HG03442 (cell line): ENCODE results near the gene EPO.

Experiments
- ATAC-seq: cut with Tn5 transposase; IDR thresholded peaks from one replicate; pipeline ENCODE4 v1.9.1; 2021; ENCODE audit warnings: mild to moderate bottlenecking, moderate library complexity; ENCODE audit not compliant: unreplicated experiment

Gene EPO

DNA sequence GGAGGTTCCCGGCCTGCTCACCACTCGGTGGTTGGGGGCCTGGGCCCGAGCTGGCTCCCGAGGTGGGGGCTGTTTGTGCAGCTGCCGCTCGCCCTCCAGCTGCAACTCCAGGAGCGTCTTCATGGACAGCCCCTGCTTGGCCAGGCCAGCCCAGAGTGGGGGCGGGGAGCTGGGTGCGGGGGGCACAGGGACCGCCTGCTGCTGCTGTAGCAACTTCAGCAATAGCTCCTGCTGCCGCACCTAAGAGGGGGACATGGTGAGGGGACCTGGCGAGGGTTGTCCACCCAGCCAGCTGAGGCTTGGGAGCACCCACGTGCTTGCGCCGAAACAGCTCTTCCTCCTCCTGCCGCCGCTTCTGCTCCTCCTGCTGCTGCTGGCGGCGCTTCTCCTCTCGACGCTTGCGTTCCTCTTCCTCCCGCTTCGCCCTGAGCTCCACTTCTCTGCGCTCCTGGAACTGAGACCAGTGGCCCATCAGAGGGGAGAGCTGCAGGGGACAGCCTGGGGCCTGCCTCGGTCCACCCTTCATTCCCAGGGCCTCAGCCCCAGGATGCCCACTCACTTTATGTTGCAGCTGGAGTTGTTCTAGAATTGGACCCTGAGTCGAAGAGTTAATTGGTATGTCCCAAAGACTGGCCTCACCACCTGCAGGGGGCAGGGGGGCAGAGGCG is 37.1 kb upstream of the EPO start:
- ATAC-seq = no peak

- no peak for ATAC-seq
Measured at GRCh38 chr7:100683659-100684533, 36.4 kb upstream of the EPO start.

- ATAC-seq = no peak
Measured at GRCh38 chr7:100684534-100685042, 35.7 kb upstream of the EPO start.

DNA sequence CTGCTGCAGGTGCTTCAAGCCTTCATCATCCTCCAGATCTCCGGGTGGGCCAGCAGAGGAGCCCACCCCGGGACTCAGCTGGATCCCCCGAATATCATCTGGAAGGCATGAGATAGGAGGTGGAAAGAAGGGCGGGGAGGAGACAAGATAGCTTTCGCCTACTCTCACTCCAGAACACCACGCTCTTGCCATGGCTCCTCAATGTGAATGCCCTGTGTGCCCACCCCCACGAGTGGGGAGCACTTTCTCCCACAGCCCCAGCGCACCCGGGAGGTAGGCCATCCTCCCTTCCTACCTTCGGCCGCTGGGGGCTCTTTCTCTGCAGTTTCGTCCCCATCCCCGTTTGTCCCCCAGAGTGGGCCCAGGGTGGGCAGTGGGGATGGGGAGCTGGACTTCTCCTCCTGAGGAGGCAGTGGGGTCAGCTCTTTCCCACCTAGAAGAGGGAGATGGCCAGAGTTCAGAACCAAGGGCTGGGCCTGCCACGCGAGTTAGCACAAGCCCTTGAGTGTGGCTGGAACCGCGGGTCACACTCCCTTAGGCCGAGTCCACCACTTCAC is 35.1 kb upstream of the EPO start:
- no peak for ATAC-seq

DNA sequence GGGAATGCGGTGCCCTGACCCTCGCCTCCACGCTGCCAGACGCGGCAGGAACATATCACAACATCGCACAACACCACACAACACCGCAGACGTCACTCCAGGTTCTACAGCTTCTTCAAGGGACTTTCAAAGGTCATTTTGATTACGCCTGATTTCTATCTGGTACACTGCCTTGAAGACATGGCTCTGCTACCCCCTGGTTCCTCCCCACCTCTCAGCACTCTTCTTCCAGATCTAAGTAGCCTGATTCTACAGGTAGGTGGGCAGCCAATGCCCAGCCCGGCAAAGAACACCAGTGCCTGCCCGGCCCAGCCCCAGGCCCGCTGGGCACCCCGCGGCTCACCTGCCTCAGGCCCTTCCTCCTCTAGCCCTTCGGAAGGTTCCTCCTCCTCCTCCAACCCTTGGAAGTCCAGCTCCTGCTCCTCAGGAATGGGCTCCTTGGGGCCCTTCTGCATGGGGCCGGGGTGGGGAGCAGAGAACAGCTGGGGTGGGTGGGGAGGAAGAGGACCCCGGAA is 34.6 kb upstream of the EPO start:
- no peak for ATAC-seq

GRCh38 chr7:100686201-100686821 is 34.0 kb upstream of the EPO start:
- ATAC-seq = no peak

DNA sequence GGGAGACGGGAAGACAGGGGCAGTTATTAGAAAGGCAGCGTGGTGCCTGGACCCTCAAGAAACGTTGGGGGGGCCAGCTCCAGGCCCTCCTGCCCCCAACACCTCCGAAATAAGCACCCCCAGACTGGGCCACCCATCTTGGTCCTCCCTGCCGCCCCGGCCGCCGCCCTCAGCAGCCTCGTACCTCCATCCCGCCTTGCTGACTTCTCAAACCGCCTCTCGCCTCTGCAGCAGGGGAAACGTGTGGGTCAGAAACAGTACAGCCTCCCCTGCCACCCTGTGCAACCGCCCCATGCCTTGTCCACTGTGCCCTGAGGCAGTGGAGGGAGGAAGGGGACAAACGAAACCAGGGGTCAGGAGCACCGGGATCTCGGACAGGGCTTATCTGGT is 33.5 kb upstream of the EPO start:
- no peak for ATAC-seq

DNA sequence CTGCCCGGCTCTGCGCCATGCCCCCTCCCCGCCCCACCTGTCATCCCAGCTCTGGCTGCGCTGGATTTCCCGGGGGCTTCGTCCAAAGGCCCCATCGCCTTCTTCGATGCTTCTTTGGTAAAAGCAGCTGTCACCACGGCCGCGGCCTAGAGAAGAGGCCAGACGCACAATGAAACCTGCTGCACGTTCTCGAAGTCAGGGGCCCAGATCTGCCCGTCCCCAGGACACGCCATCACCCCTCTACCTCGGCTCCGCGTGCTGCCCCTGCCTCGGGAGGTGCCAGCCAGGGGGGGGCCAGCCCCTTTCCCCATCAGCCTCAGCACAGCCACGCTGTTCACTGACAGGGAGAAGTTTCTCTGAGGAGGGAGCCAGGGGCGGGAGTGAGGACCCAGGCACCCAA is 33.0 kb upstream of the EPO start:
- ATAC-seq = no peak

DNA sequence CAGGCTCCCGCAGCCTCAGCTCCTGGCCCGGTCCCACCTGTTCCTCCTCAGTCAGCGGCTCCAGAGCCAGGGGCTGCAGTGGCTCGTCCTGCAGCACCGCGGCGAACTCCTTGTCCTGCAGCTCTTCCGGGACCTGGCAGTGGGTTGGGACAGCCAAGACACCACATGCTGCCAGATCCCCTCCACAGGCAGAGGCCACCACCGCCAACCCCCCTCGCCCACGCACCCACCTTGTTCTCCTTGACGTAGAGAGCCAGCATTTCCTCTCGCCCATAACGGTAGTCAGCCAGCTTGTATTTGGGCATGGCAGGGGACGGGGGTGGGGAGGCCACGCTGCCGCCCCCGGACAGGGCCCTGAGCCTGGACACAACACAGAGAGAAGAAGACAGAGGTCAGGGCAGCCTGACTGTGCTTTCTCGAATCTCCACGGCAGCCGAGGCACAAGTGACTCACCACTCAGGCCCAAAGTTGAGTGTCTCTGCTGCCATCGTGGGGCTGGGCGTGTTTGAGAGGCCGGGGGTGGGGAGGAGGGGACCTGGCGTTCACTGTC is 32.4 kb upstream of the EPO start:
- no peak for ATAC-seq

DNA sequence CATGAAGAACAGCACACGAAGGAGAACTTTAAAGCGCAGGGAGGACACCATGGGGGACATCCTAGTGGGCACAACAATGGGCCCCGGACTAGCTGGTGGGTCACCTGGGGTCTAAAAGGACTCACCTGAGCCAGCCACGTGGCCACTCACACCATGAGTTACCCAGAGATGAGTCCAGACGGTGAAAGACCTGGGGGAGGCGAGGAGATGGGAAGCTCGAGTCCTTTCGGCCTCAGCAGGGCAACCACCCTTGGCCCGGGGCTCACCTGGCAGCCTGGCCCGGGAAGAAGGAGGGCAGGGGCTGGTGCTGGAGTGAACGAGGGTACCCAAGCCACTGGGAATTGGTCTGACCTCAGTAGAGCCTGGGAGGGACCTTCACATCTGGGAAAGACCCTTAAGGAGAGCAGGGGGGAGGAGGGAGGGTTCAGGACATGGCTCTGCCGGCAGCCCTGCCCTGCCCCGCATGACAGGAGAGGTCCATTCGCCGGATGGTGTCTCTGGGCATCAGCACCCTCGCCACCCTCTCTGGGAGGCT is 31.9 kb upstream of the EPO start:
- ATAC-seq = no peak

DNA sequence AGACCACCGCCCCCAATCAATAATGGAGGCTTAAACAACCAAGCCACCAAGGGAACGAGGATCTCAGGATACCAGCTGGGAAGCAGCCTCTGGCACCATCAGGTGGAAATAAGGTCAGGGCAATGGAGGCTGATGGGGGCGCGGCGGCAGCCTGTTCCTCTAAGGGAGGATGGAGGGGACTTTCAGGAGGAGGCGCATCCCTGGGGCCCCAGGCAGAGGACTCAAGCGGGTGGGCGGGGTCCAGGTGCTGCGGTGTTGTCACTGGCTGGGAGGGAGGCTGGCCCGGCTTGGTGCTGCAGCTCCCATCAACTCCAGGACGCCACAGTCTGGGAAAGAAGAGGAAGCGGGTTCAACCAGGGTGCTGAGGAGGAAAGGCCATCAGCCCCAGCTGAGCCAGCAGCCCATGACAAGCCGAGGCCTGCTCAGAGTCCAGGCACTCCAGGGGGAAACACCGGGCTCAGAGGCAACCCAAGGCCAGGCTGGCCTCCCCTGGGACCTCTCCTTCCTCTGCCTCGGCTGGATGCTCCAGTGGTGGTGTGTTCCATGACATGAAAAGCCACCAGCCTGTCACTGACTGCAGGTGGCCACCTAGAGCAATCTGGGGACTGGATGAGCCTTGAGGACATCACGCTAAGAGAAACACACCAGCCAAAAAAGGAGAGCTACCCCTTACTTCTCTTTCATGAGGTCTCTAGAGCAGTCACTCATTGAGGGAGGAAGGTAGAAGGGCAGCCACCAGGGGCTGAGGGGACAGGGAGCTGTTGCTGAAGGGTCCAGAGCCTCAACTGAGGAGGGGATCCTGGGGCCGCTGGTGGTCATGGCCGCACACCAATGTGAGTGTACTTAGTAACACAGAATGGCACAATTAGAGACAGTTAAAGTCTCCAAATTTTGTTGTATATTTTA is 30.8 kb upstream of the EPO start:
- ATAC-seq = no peak

GRCh38 chr7:100691676-100692577 is 28.3 kb upstream of the EPO start:
- ATAC-seq = no peak

- ATAC-seq = no peak
Measured at GRCh38 chr7:100692578-100692961, 27.7 kb upstream of the EPO start.

- peak; percentile 39 for ATAC-seq
Measured at GRCh38 chr7:100693312-100694097, 26.8 kb upstream of the EPO start.

GRCh38 chr7:100694098-100694745 is 26.0 kb upstream of the EPO start, which contains the start of gene GIGYF1:
Gene GIGYF1 (minus strand): TSS chr7:100694250. CDS start chr7:100688238, 6,012 bp downstream.
- ATAC-seq = peak; percentile 35

DNA sequence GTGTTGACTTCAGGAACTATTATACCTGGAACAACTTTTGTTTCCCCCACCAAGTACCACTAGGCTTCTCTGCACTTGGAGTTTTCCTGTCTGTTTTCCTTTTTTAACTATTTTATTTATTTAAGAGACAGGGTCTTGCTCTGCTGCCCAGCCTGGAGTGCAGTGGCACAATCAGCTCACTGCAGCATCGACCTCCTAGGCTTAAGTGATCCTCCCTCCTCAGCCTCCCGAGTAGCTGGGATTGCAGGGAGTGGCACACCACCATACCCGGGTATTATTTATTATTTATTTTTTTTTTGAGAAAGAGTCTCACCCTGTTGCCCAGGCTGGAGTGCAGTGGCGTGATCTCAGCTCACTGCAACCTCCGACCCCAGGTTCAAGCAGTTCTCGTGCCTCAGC is 24.1 kb upstream of the EPO start:
- no peak for ATAC-seq

- ATAC-seq = no peak
Measured at GRCh38 chr7:100699018-100699417, 21.2 kb upstream of the EPO start.
